Right hindlimb (tissue), 1 donor: Measurements from ENCODE around the gene NOL11.
"Not testable (repeated sequence)": the region's sequence is repeated elsewhere in the genome, so short reads cannot be mapped to it uniquely, and the experiment has no call there.

Experiments used
- DNase-seq: peaks from one replicate; pipeline ENCODE4 v3.0.0-alpha.2; 2018

The NOL11 gene

GRCh38 chr17:67717624-67718324 is at the start of gene NOL11:
NOL11 (plus strand) TSS chr17:67717936; CDS start chr17:67717948, 12 bp downstream.
- DNase-seq, result peak; percentile 99

- no peak for DNase-seq
Measured at GRCh38 chr17:67671493-67671892, 46.2 kb upstream of the NOL11 start.

- DNase-seq, result no peak
Measured at GRCh38 chr17:67672592-67673335, 45.0 kb upstream of the NOL11 start.

GRCh38 chr17:67675481-67675880 is 42.3 kb upstream of the NOL11 start:
- DNase-seq, result no peak

- no peak for DNase-seq
Measured at GRCh38 chr17:67676305-67676704, 41.4 kb upstream of the NOL11 start.

- DNase-seq, result no peak
Measured at GRCh38 chr17:67678414-67678813, 39.3 kb upstream of the NOL11 start.

GRCh38 chr17:67679225-67679624 is 38.5 kb upstream of the NOL11 start:
- no peak for DNase-seq

- DNase-seq, result no peak
Measured at GRCh38 chr17:67679721-67680120, 38.0 kb upstream of the NOL11 start.

- DNase-seq, result no peak
Measured at GRCh38 chr17:67680445-67681224, 37.1 kb upstream of the NOL11 start.

GRCh38 chr17:67682196-67682595 is 35.5 kb upstream of the NOL11 start:
- no peak for DNase-seq

- DNase-seq, result no peak
Measured at GRCh38 chr17:67685351-67685750, 32.4 kb upstream of the NOL11 start.

GRCh38 chr17:67686241-67686640 is 31.5 kb upstream of the NOL11 start:
- no peak for DNase-seq

- DNase-seq, result no peak
Measured at GRCh38 chr17:67687511-67687910, 30.2 kb upstream of the NOL11 start.

GRCh38 chr17:67689534-67690177 is 28.1 kb upstream of the NOL11 start:
- peak; percentile 47 for DNase-seq

GRCh38 chr17:67693811-67694210 is 23.9 kb upstream of the NOL11 start:
- no peak for DNase-seq

GRCh38 chr17:67696347-67696746 is 21.4 kb upstream of the NOL11 start:
- no peak for DNase-seq

- no peak for DNase-seq
Measured at GRCh38 chr17:67696853-67697498, 20.8 kb upstream of the NOL11 start.

- no peak for DNase-seq
Measured at GRCh38 chr17:67700037-67700724, 17.6 kb upstream of the NOL11 start.

GRCh38 chr17:67700725-67701119 is 17.0 kb upstream of the NOL11 start:
- DNase-seq, result no peak

GRCh38 chr17:67702861-67703260 is 14.9 kb upstream of the NOL11 start:
- DNase-seq, result not testable (repeated sequence)

- no peak for DNase-seq
Measured at GRCh38 chr17:67707442-67707841, 10.3 kb upstream of the NOL11 start.

GRCh38 chr17:67708378-67708777 is 9.4 kb upstream of the NOL11 start:
- no peak for DNase-seq
